Measurements from ENCODE around the gene SLC6A18. TPM values are rescaled to one million over a fixed set of nuclear protein-coding genes. Genes with fewer than 3 reads are reported as not detected.
"Not testable (repeated sequence)": the region's sequence is repeated elsewhere in the genome, so short reads cannot be mapped to it uniquely, and the experiment has no call there.

The SLC6A18 gene
- polyA plus RNA-seq, 1 of the 3 experiments (the other 2 are of a cell fraction) = not detected

GRCh38 chr5:1274471-1274870 lies 49.3 kb downstream of the SLC6A18 start:
- H3F3A ChIP-seq (replicated peaks; ENCODE audit: insufficient read depth) = no peaks in the 10 kb centered on the region
- ChIA-PET POLR2A (no interaction called here), CTCF (no interaction called here)
- H3K27me3 ChIP-seq (ENCODE audit: insufficient read depth) = no peaks in the 10 kb centered on the region; the same call in 1 of the 2 replicates
- no peak overlapping the region for H3K9ac ChIP-seq
- H3K9me2 ChIP-seq = no peaks in the 10 kb centered on the region
- H3K27ac ChIP-seq (ENCODE audit: low read depth in 2 of 2, low read length in 1 of 2) = no peak overlapping the region
- TF ChIP-seq USF1 (IDR thresholded peaks at IDR 0.05; ENCODE audit: borderline replicate concordance, low read depth) = no peak
- no peaks in the 10 kb centered on the region for H3K36me3 ChIP-seq (replicated peaks in 1 of 2; ENCODE audit: control insufficient read depth in 1 of 2, insufficient read depth in 2 of 2, low read length in 1 of 2)
- H3K79me2 ChIP-seq (ENCODE audit: insufficient read depth) = no peaks in the 10 kb centered on the region
- H3K4me1 ChIP-seq (ENCODE audit: control insufficient read depth in 1 of 2, insufficient read depth in 2 of 2, low read depth in 1 of 2, low read length in 1 of 2) = no peaks in the 10 kb centered on the region
- no peak overlapping the region for H3K4me2 ChIP-seq
- H2AFZ ChIP-seq (ENCODE audit: low read depth) = no peak overlapping the region
- no peaks in the 10 kb centered on the region for H4K20me1 ChIP-seq (ENCODE audit: insufficient read depth)
- no peaks in the 10 kb centered on the region for H3K9me3 ChIP-seq
- no peak for DNase-seq
- 59% methylated on average over 10 of the region's 16 CpGs for WGBS (ENCODE audit: low lambda C conversion rate)
- no peak overlapping the region for H3K4me3 ChIP-seq (ENCODE audit: low read depth in 2 of 2, low read length in 1 of 2)

GRCh38 chr5:1275397-1276391 lies 50.5 kb downstream of the SLC6A18 start:
- H3K9me3 ChIP-seq; H3K4me2 ChIP-seq; CTCF ChIA-PET; H4K20me1 ChIP-seq (ENCODE audit: insufficient read depth); H3K79me2 ChIP-seq (ENCODE audit: insufficient read depth); POLR2A ChIA-PET; H3K27ac ChIP-seq (ENCODE audit: low read depth in 2 of 2, low read length in 1 of 2); H3K27me3 ChIP-seq (ENCODE audit: insufficient read depth); H3K4me1 ChIP-seq (ENCODE audit: control insufficient read depth in 1 of 2, insufficient read depth in 2 of 2, low read depth in 1 of 2, low read length in 1 of 2); DNase-seq; H3K36me3 ChIP-seq (replicated peaks in 1 of 2; ENCODE audit: control insufficient read depth in 1 of 2, insufficient read depth in 2 of 2, low read length in 1 of 2); H3K9ac ChIP-seq; H3F3A ChIP-seq (replicated peaks; ENCODE audit: insufficient read depth); H3K4me3 ChIP-seq (ENCODE audit: low read depth in 2 of 2, low read length in 1 of 2); H2AFZ ChIP-seq (ENCODE audit: low read depth); H3K9me2 ChIP-seq: not testable (repeated sequence)
- 47% methylated on average over 10 of the region's 10 CpGs for WGBS (ENCODE audit: low lambda C conversion rate)

- WGBS (ENCODE audit: low lambda C conversion rate) = 45% methylated on average over 18 of the region's 20 CpGs
- CTCF ChIA-PET = interaction anchor here (0.7 kb wide), 1 partner anchor 22 kb away, joined by 3 read pairs; no protein-coding TSS in a partner anchor
- POLR2A ChIA-PET = no interaction called here
- Histone ChIP-seq H3K79me2 (ENCODE audit: insufficient read depth) (no peaks in the 10 kb centered on the region), H3K27me3 (ENCODE audit: insufficient read depth) (no peaks in the 10 kb centered on the region; the same call in 1 of the 2 replicates), H3K9me2 (no peaks in the 10 kb centered on the region), H3K36me3 (replicated peaks in 1 of 2; ENCODE audit: control insufficient read depth in 1 of 2, insufficient read depth in 2 of 2, low read length in 1 of 2) (no peaks in the 10 kb centered on the region), H4K20me1 (ENCODE audit: insufficient read depth) (no peaks in the 10 kb centered on the region), H3K27ac (ENCODE audit: low read depth in 2 of 2, low read length in 1 of 2) (no peak overlapping the region), H3K4me3 (ENCODE audit: low read depth in 2 of 2, low read length in 1 of 2) (no peak overlapping the region), H2AFZ (ENCODE audit: low read depth) (no peak overlapping the region), H3K4me1 (ENCODE audit: control insufficient read depth in 1 of 2, insufficient read depth in 2 of 2, low read depth in 1 of 2, low read length in 1 of 2) (no peaks in the 10 kb centered on the region), H3F3A (replicated peaks; ENCODE audit: insufficient read depth) (no peaks in the 10 kb centered on the region), H3K9me3 (no peaks in the 10 kb centered on the region), H3K4me2 (no peak overlapping the region), H3K9ac (no peak overlapping the region)
- no peak for DNase-seq
- TF ChIP-seq PBX3 (IDR thresholded peaks at IDR 0.05) = no peak
- no peak for TF ChIP-seq MAX (IDR thresholded peaks at IDR 0.05; ENCODE audit: low read depth)
- TF ChIP-seq EP300 (IDR thresholded peaks at IDR 0.05; ENCODE audit: borderline replicate concordance in 1 of 2, low read depth in 1 of 2, low read length in 1 of 2) = no peak
- TF ChIP-seq POLR2AphosphoS5 (IDR thresholded peaks at IDR 0.05; ENCODE audit: low read depth, low read length) = no peak
Measured at GRCh38 chr5:1276930-1277329, 51.7 kb downstream of the SLC6A18 start.

Measured in SK-N-SH (cell line).